Natural killer cell (primary cell): ENCODE measurements around the gene GNPDA2. TPM values are rescaled to one million over a fixed set of nuclear protein-coding genes. Genes with fewer than 3 reads are reported as not detected.

Source experiments
- ATAC-seq, 3 donors: fragments of 150-1000 bp in 2 of 3; fragments of 200-7000 bp in 1 of 3; cut with Tn5 transposase; 1 replicate in 1 of 3; 2 replicates in 2 of 3; pipeline ENCODE4 v1.10.0; 2021; ENCODE audit warnings: mild to moderate bottlenecking in 2 of 3, moderate library complexity in 2 of 3
- DNase-seq, 2 donors: peaks; one replicate each; pipeline versions ENCODE4 v3.0.0 to v3.0.0-alpha.2; 2013 to 2021; ENCODE audit warnings: mixed read lengths in 1 of 2
- H3K27ac ChIP-seq: one replicate; pipeline ENCODE4 v1.5.1; 2013; ENCODE audit warnings: mild to moderate bottlenecking, low read length
- H3K27me3 ChIP-seq: one replicate; pipeline ENCODE4 v1.6.1; 2013; ENCODE audit warnings: low read length; ENCODE audit not compliant: control insufficient read depth, insufficient read depth
- H3K36me3 ChIP-seq: one replicate; pipeline ENCODE4 v1.6.1; 2013; ENCODE audit warnings: low read length; ENCODE audit not compliant: control insufficient read depth, insufficient read depth
- H3K4me1 ChIP-seq: one replicate; pipeline ENCODE4 v1.6.1; 2013; ENCODE audit warnings: low read length; ENCODE audit not compliant: control insufficient read depth, insufficient read depth
- H3K4me3 ChIP-seq: one replicate; pipeline ENCODE4 v1.5.1; 2013; ENCODE audit warnings: low read length
- H3K9me3 ChIP-seq: one replicate; pipeline ENCODE4 v1.6.1; 2013; ENCODE audit warnings: low read length; ENCODE audit not compliant: control insufficient read depth, insufficient read depth
- H3K27ac Mint-ChIP-seq, 2 donors: one replicate each; pipeline ENCODE4 v1.8.0; 2022; ENCODE audit warnings: mild to moderate bottlenecking in 2 of 2, mixed read lengths in 2 of 2, moderate library complexity in 1 of 2
- H3K27me3 Mint-ChIP-seq, 2 donors: one replicate each; pipeline ENCODE4 v1.8.0; 2022; ENCODE audit warnings: low read depth in 2 of 2, mixed read lengths in 2 of 2
- H3K36me3 Mint-ChIP-seq: one replicate; pipeline ENCODE4 v1.8.0; 2022; ENCODE audit warnings: mixed read lengths
- H3K4me1 Mint-ChIP-seq, 2 donors: one replicate each; pipeline ENCODE4 v1.8.0; 2022; ENCODE audit warnings: mixed read lengths in 2 of 2
- H3K4me3 Mint-ChIP-seq: one replicate; pipeline ENCODE4 v1.8.0; 2022; ENCODE audit warnings: mild to moderate bottlenecking, moderate library complexity, mixed read lengths
- H3K9me3 Mint-ChIP-seq, 2 donors: one replicate each; pipeline ENCODE4 v1.8.0; 2022; ENCODE audit warnings: mixed read lengths in 2 of 2
- CTCF ChIP-seq: fragments of 200-600 bp; IDR thresholded peaks from one replicate; pipeline ENCODE4 v1.8.0; 2022; ENCODE audit warnings: antibody characterized with exemption
- WGBS: methylation state at CpG from one replicate; pipeline ENCODE4 v1.1.7; 2013; ENCODE audit warnings: missing lambda C conversion rate; ENCODE audit not compliant: insufficient coverage; 5-methylcytosine and 5-hydroxymethylcytosine counted together
- intact Hi-C: fragments of 100-400 bp; cut with micrococcal nuclease; formaldehyde crosslinking; loops from one replicate; pipeline ENCODE4 v1.14.2; 2022
- total RNA-seq, 4 donors: library from RNA; stranded (reverse); fragments of 120-200 nt in 1 of 4; gene quantifications; one replicate each; pipeline versions ENCODE4 v1.2.3 to v1.2.4, GENCODE V29; 2013 to 2022

GNPDA2 gene
- total RNA-seq, 3 donors from 2014 or later (not counting 1 experiment from before 2014, with no cell fraction given): 9.2 to 15.2 (median 9.4) TPM

DNA sequence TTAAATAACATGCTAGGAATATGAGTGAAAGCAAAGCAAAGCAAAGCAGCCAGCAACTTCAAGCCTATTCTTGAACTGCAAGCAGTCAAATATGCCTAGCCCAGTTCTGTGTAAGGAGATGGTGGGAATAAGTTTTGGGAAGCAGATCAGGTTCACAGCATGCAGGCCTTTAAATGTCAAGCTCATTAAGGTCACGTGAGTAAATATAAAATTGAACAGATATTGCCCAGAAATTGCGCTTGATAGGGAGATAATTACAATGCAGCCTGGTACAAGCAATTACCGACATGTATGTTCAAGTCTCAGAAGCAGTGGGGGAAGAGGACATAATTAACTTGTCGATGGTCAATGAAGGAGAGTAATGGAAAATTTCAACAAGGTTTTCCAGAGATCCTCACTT is 6.0 kb downstream of the GNPDA2 start:
- no peak overlapping the region for H3K27ac Mint-ChIP-seq
- H3K4me1 ChIP-seq: no peaks in the 10 kb centered on the region
- H3K4me3 Mint-ChIP-seq: no peak overlapping the region
- H3K27me3 Mint-ChIP-seq: no peaks in the 10 kb centered on the region
- H3K36me3 ChIP-seq: no peaks in the 10 kb centered on the region
- DNase-seq (no peak), ATAC-seq (no peak)
- TF ChIP-seq CTCF: no peak
- H3K9me3 ChIP-seq: no peaks in the 10 kb centered on the region
- no peaks in the 10 kb centered on the region for H3K36me3 Mint-ChIP-seq
- H3K27ac ChIP-seq: no peak overlapping the region
- H3K4me3 ChIP-seq: no peak overlapping the region
- intact Hi-C loops: no loop called here
- H3K9me3 Mint-ChIP-seq: no peaks in the 10 kb centered on the region
- H3K4me1 Mint-ChIP-seq: peaks cover 33% of the 10 kb centered on the region in 2 donors
- H3K27me3 ChIP-seq: no peaks in the 10 kb centered on the region
- over 99% methylated on average over 4 of the region's 4 CpGs for WGBS

DNA sequence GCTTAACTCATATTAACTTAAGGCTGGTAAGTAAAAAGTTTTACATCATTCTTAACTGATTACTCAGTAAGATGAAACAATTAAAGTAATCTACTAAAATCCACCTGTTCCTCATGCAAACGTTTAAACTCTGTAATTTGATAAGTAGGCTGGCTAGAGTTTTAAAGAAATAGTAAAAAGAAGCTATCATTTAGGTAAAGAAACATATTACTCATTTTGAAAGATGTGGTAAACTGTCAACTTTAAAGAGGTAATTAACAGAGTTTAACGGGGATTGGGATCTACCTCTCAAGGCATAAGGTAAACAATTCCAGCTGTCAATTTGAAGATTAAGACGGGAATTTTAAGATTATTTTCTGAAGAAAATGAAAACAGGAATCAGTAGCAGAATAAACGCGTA is 9.8 kb downstream of the GNPDA2 start:
- Mint-ChIP-seq H3K4me3 (no peak overlapping the region), H3K4me1 (peaks cover 15 to 16% of the 10 kb centered on the region in 2 donors)
- 84% methylated on average over 2 of the region's 5 CpGs for WGBS

GRCh38 chr4:44713125-44713524 is 13.2 kb downstream of the GNPDA2 start:
- Histone ChIP-seq H3K4me1 (no peaks in the 10 kb centered on the region), H3K27me3 (no peaks in the 10 kb centered on the region), H3K27ac (no peak overlapping the region), H3K4me3 (no peak overlapping the region), H3K9me3 (no peaks in the 10 kb centered on the region), H3K36me3 (no peaks in the 10 kb centered on the region)
- Mint-ChIP-seq H3K27ac (no peak overlapping the region), H3K9me3 (no peaks in the 10 kb centered on the region), H3K27me3 (no peaks in the 10 kb centered on the region), H3K36me3 (no peaks in the 10 kb centered on the region), H3K4me1 (peaks cover 0 to 4% of the 10 kb centered on the region in 2 donors), H3K4me3 (no peak overlapping the region)
- intact Hi-C loops: no loop called here
- no peak for TF ChIP-seq CTCF
- no peak for ATAC-seq
- 100% methylated on average over 1 of the region's 1 CpG for WGBS
- no peak for DNase-seq

More for the DNA sequence above, 9.8 kb downstream of the GNPDA2 start:
- H3K9me3 ChIP-seq: no peaks in the 10 kb centered on the region
- H3K27me3 ChIP-seq: no peaks in the 10 kb centered on the region
- H3K27me3 Mint-ChIP-seq: no peaks in the 10 kb centered on the region
- ATAC-seq (no peak), DNase-seq (no peak)
- H3K36me3 Mint-ChIP-seq: no peaks in the 10 kb centered on the region
- H3K27ac Mint-ChIP-seq: no peak overlapping the region
- H3K9me3 Mint-ChIP-seq: no peaks in the 10 kb centered on the region
- H3K27ac ChIP-seq: no peak overlapping the region
- H3K4me3 ChIP-seq: no peak overlapping the region
- no peaks in the 10 kb centered on the region for H3K4me1 ChIP-seq
- intact Hi-C loops: no loop called here
- no peaks in the 10 kb centered on the region for H3K36me3 ChIP-seq
- no peak for TF ChIP-seq CTCF

GRCh38 chr4:44704673-44705072 is 21.7 kb downstream of the GNPDA2 start:
- ATAC-seq (no peak), DNase-seq (no peak)
- no peaks in the 10 kb centered on the region for H3K9me3 Mint-ChIP-seq
- H3K36me3 Mint-ChIP-seq: no peaks in the 10 kb centered on the region
- no peak overlapping the region for H3K27ac Mint-ChIP-seq
- peaks cover 55% of the 10 kb centered on the region for H3K36me3 ChIP-seq
- no peak for TF ChIP-seq CTCF
- H3K4me3 Mint-ChIP-seq: no peak overlapping the region
- H3K4me3 ChIP-seq: no peak overlapping the region
- H3K27ac ChIP-seq: no peak overlapping the region
- no peaks in the 10 kb centered on the region for H3K9me3 ChIP-seq
- WGBS: 83% methylated on average over 1 of the region's 4 CpGs
- no peaks in the 10 kb centered on the region for H3K4me1 ChIP-seq
- intact Hi-C loops: no loop called here
- H3K27me3 Mint-ChIP-seq: no peaks in the 10 kb centered on the region
- H3K4me1 Mint-ChIP-seq: peaks cover 0 to 9% of the 10 kb centered on the region in 2 donors
- H3K27me3 ChIP-seq: no peaks in the 10 kb centered on the region
